Measurements from ENCODE around the gene LRRN4. TPM values are rescaled to one million over a fixed set of nuclear protein-coding genes. Genes with fewer than 3 reads are reported as not detected.

The LRRN4 gene
- total and polyA plus RNA-seq, 4 donors: 0.14 to 0.18 (median 0.16) TPM

DNA sequence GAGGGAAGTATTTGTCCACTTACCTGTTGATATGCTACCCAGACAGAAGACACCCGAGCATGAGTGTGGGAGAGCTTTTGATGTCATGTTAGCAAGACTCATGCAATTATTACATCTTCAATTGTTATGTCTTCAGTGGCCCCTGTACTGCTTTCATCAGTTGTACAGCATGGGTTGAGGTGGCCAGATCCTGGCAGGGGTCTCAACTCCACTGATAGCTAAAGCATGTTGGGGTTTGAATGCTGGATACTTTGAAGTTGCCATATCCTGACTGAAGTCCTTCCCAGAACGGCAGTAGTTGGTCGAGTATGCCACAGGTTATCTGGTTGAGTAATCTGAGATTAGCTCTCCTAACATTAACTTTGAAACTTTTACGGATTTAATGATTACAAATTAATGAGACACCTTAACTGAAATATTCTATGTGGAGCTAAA, 46.7 kb downstream of the LRRN4 start:
- peak overlapping the region; percentile 85 to 96 for H3K9ac ChIP-seq (ENCODE audit: low read depth in 1 of 2, low read length in 2 of 2)
- WGBS: 7% methylated on average over 4 of the region's 4 CpGs
- peaks cover 1 to 36% (median 28%) of the 10 kb centered on the region in 4 donors for H3K4me1 ChIP-seq (ENCODE audit: control insufficient read depth in 4 of 4, insufficient read depth in 4 of 4, low read length in 3 of 4)
- no peaks in the 10 kb centered on the region for H3K9me3 ChIP-seq (ENCODE audit: control insufficient read depth in 4 of 4, low read length in 3 of 4)
- peak overlapping the region; percentile 54 to 84 for H3K27ac ChIP-seq (ENCODE audit: low read depth in 1 of 2, low read length in 2 of 2)
- no peaks in the 10 kb centered on the region for H3K27me3 ChIP-seq (ENCODE audit: control insufficient read depth in 4 of 4, insufficient read depth in 4 of 4, low read length in 3 of 4)
- H3K4me3 ChIP-seq (ENCODE audit: low read depth in 1 of 3, low read length in 3 of 3): peak overlapping the region; percentile 88 to 99 (median 95)
- TF ChIP-seq GABPA (IDR thresholded peaks at IDR 0.05 in 1 of 2, conservative IDR thresholded peaks at IDR 0.05 in 1 of 2): no peak
- TF ChIP-seq TAF1 (conservative IDR thresholded peaks at IDR 0.05): no peak
- TF ChIP-seq YY1 (IDR thresholded peaks at IDR 0.05): no peak
- no peak for TF ChIP-seq HNF4G (IDR thresholded peaks at IDR 0.05)
- TF ChIP-seq, protein P1, sequence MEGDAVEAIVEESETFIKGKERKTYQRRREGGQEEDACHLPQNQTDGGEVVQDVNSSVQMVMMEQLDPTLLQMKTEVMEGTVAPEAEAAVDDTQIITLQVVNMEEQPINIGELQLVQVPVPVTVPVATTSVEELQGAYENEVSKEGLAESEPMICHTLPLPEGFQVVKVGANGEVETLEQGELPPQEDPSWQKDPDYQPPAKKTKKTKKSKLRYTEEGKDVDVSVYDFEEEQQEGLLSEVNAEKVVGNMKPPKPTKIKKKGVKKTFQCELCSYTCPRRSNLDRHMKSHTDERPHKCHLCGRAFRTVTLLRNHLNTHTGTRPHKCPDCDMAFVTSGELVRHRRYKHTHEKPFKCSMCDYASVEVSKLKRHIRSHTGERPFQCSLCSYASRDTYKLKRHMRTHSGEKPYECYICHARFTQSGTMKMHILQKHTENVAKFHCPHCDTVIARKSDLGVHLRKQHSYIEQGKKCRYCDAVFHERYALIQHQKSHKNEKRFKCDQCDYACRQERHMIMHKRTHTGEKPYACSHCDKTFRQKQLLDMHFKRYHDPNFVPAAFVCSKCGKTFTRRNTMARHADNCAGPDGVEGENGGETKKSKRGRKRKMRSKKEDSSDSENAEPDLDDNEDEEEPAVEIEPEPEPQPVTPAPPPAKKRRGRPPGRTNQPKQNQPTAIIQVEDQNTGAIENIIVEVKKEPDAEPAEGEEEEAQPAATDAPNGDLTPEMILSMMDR (IDR thresholded peaks at IDR 0.05; ENCODE audit: low read depth, low read length, missing input control): no peak
- no peak for TF ChIP-seq RXRA (IDR thresholded peaks at IDR 0.05)
- no peak for TF ChIP-seq HNF4A (conservative IDR thresholded peaks at IDR 0.05)
- TF ChIP-seq, protein P2, sequence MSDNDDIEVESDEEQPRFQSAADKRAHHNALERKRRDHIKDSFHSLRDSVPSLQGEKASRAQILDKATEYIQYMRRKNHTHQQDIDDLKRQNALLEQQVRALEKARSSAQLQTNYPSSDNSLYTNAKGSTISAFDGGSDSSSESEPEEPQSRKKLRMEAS (IDR thresholded peaks at IDR 0.05): no peak
- TF ChIP-seq FOXA2 (IDR thresholded peaks at IDR 0.05): no peak
- TF ChIP-seq, protein P3, sequence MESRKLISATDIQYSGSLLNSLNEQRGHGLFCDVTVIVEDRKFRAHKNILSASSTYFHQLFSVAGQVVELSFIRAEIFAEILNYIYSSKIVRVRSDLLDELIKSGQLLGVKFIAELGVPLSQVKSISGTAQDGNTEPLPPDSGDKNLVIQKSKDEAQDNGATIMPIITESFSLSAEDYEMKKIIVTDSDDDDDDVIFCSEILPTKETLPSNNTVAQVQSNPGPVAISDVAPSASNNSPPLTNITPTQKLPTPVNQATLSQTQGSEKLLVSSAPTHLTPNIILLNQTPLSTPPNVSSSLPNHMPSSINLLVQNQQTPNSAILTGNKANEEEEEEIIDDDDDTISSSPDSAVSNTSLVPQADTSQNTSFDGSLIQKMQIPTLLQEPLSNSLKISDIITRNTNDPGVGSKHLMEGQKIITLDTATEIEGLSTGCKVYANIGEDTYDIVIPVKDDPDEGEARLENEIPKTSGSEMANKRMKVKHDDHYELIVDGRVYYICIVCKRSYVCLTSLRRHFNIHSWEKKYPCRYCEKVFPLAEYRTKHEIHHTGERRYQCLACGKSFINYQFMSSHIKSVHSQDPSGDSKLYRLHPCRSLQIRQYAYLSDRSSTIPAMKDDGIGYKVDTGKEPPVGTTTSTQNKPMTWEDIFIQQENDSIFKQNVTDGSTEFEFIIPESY (IDR thresholded peaks at IDR 0.05): no peak
- TF ChIP-seq, protein P4, sequence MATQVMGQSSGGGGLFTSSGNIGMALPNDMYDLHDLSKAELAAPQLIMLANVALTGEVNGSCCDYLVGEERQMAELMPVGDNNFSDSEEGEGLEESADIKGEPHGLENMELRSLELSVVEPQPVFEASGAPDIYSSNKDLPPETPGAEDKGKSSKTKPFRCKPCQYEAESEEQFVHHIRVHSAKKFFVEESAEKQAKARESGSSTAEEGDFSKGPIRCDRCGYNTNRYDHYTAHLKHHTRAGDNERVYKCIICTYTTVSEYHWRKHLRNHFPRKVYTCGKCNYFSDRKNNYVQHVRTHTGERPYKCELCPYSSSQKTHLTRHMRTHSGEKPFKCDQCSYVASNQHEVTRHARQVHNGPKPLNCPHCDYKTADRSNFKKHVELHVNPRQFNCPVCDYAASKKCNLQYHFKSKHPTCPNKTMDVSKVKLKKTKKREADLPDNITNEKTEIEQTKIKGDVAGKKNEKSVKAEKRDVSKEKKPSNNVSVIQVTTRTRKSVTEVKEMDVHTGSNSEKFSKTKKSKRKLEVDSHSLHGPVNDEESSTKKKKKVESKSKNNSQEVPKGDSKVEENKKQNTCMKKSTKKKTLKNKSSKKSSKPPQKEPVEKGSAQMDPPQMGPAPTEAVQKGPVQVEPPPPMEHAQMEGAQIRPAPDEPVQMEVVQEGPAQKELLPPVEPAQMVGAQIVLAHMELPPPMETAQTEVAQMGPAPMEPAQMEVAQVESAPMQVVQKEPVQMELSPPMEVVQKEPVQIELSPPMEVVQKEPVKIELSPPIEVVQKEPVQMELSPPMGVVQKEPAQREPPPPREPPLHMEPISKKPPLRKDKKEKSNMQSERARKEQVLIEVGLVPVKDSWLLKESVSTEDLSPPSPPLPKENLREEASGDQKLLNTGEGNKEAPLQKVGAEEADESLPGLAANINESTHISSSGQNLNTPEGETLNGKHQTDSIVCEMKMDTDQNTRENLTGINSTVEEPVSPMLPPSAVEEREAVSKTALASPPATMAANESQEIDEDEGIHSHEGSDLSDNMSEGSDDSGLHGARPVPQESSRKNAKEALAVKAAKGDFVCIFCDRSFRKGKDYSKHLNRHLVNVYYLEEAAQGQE (IDR thresholded peaks at IDR 0.05): no peak
- TF ChIP-seq, protein P5, sequence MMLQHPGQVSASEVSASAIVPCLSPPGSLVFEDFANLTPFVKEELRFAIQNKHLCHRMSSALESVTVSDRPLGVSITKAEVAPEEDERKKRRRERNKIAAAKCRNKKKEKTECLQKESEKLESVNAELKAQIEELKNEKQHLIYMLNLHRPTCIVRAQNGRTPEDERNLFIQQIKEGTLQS (IDR thresholded peaks at IDR 0.05): no peak
- no peak for TF ChIP-seq FOXA1 (IDR thresholded peaks at IDR 0.05)
- TF ChIP-seq EGR1 (IDR thresholded peaks at IDR 0.05; ENCODE audit: low read depth in 2 of 2): no peak
- TF ChIP-seq RAD21 (IDR thresholded peaks at IDR 0.05): no peak
- TF ChIP-seq SP1 (IDR thresholded peaks at IDR 0.05): no peak
- no peak for TF ChIP-seq JUND (IDR thresholded peaks at IDR 0.05)
- TF ChIP-seq NR2F2 (IDR thresholded peaks at IDR 0.05): no peak
- peaks cover 6 to 16% (median 11%) of the 10 kb centered on the region in 4 donors for H3K36me3 ChIP-seq (ENCODE audit: control insufficient read depth in 4 of 4, insufficient read depth in 3 of 4, low read depth in 1 of 4, low read length in 3 of 4)
- no peak for DNase-seq (ENCODE audit: low spot score)

Data from liver (tissue), 9 donors.